ENCODE measurements around the gene LIPM.

Gene LIPM

GRCh38 chr10:88840881-88841280 lies 38.4 kb downstream of the LIPM start:
- no peak for DNase-seq (ENCODE audit: low read depth)

- DNase-seq (ENCODE audit: low read depth), result no peak
These were observed 39.0 kb downstream of the LIPM start for GRCh38 chr10:88841316-88842111.

- no peak for DNase-seq (ENCODE audit: low read depth)
These were observed 40.6 kb downstream of the LIPM start for GRCh38 chr10:88843171-88843570.

- peak; percentile 68 for DNase-seq (ENCODE audit: low read depth)
These were observed 46.0 kb downstream of the LIPM start for GRCh38 chr10:88848499-88848898.

- DNase-seq (ENCODE audit: low read depth), result no peak
These were observed 46.7 kb downstream of the LIPM start for GRCh38 chr10:88849234-88849633.

- DNase-seq (ENCODE audit: low read depth), result no peak
These were observed 48.2 kb downstream of the LIPM start for GRCh38 chr10:88850712-88851111.

- no peak for DNase-seq (ENCODE audit: low read depth)
These were observed 49.2 kb downstream of the LIPM start, which contains the start of gene ANKRD22 for GRCh38 chr10:88851706-88852105. ANKRD22 (minus strand) TSS chr10:88851844; CDS start chr10:88851607, 237 bp downstream.

GRCh38 chr10:88852327-88852726 lies 49.8 kb downstream of the LIPM start:
- no peak for DNase-seq (ENCODE audit: low read depth)

GRCh38 chr10:88853155-88853881 lies 50.8 kb downstream of the LIPM start:
- no peak for DNase-seq (ENCODE audit: low read depth)

GRCh38 chr10:88854684-88855083 lies 52.2 kb downstream of the LIPM start:
- no peak for DNase-seq (ENCODE audit: low read depth)

- DNase-seq (ENCODE audit: low read depth), result no peak
These were observed 55.3 kb downstream of the LIPM start for GRCh38 chr10:88857831-88858230.

- DNase-seq (ENCODE audit: low read depth), result no peak
These were observed 56.0 kb downstream of the LIPM start for GRCh38 chr10:88858491-88858890.

- DNase-seq (ENCODE audit: low read depth), result no peak
These were observed 58.5 kb downstream of the LIPM start for GRCh38 chr10:88861036-88861435.

GRCh38 chr10:88865281-88865876 lies 62.8 kb downstream of the LIPM start:
- DNase-seq (ENCODE audit: low read depth), result no peak

- no peak for DNase-seq (ENCODE audit: low read depth)
These were observed 63.9 kb downstream of the LIPM start for GRCh38 chr10:88866454-88866853.

- no peak for DNase-seq (ENCODE audit: low read depth)
These were observed 67.6 kb downstream of the LIPM start for GRCh38 chr10:88870089-88870488.
